ENCODE data around the gene TULP1. TPM values are rescaled to one million over a fixed set of nuclear protein-coding genes. Genes with fewer than 3 reads are reported as not detected.
A peak's percentile ranks its signal among the peaks of the same experiment; 100 is the strongest.

The TULP1 gene
- total RNA-seq, 1 donor from 2014 or later: not detected

- no peak for DNase-seq (ENCODE audit: low spot score)
These were observed 11.9 kb downstream of the TULP1 start for GRCh38 chr6:35500782-35501181.

GRCh38 chr6:35499372-35499771 is 13.3 kb downstream of the TULP1 start:
- DNase-seq (ENCODE audit: low spot score): no peak

More at GRCh38 chr6:35500782-35501181, 11.9 kb downstream of the TULP1 start:
- intact Hi-C loops (cut with DNase I): no loop called here

DNA sequence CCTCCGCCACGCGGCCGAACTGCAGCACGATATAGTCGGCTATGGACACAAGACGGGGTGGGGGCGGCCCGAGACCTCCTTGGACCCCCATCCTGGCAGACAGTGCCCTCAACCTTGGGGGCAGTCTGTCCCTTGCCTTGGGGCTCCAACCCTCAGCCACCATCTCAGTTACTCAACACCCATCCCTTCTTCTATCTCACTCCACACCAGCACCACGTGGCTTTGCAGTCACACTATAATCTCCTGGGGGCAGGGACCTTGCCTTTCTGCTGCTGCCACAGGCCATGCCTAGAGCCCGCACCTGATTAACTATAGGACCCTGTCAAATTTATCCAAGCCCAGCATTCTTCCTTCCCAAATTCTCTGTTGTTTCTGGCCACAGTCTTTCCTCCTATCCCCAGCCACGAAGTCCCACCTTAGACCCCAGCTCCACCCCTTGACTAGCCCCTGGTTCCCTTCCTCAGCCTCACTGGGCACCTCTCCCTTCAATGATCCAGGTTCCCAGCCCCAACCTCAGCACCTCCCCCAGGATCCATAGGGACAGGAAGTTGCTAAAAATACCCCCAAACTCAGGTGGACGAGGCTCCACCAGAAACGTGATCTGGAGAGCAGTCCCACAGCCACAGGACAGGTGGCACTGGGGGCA is 14.2 kb downstream of the TULP1 start:
- intact Hi-C loops (cut with DNase I): no loop called here
- DNase-seq (ENCODE audit: low spot score): no peak

More at GRCh38 chr6:35499372-35499771, 13.3 kb downstream of the TULP1 start:
- intact Hi-C loops (cut with DNase I): no loop called here

DNA sequence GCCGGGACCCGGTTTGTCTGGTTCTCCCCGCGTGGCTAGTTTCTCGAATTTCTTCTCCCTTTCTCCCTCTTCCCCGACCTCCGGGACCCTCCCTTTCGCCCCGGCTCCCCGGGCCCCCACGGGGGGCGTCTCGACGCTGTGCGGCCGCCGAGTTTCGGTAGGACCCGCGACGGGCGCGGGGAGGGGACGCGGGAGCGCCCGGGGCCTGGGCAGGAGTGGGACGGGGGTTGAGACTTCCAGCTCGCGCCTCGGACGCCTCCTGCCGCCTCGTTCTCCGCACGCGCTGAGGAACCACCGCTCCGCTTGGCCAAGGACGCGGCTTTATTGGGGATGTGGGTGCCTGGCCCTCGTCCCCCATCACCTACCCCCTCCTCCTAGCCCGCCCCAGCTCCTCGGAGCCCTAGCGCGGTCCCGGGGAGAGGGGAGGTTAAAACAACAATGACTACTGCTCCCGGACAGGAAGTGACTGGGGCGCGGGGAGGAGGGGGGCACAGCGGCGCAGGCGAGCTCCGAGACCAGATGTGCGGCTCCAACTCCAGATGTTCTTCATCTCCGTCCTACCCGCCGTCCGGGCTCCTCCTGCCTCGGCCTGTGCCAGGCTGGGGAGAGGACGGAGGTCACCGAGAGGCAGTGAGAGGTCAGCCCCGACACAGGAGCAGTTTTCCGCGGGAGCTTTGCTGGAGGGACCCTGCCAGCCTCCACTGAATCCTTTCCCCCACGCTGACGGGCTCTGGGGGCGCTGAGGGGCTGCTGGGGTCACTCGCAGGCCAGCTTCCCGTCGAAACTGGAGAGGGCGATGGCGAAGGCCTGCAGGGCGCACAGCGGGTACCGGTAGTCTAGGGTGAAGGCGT is 14.9 kb downstream of the TULP1 start:
- peak; percentile 84 for DNase-seq (ENCODE audit: low spot score)
- intact Hi-C loops (cut with DNase I): no loop called here

- no peak for DNase-seq (ENCODE audit: low spot score)
- intact Hi-C loops (cut with DNase I): no loop called here
These were observed 15.7 kb downstream of the TULP1 start, which contains the start of gene TEAD3 for GRCh38 chr6:35496841-35497570. Gene TEAD3, minus strand, starts transcription at chr6:35497079.

- intact Hi-C loops (cut with DNase I): no loop called here
- DNase-seq (ENCODE audit: low spot score): no peak
These were observed 16.5 kb downstream of the TULP1 start for GRCh38 chr6:35496036-35496840.

DNA sequence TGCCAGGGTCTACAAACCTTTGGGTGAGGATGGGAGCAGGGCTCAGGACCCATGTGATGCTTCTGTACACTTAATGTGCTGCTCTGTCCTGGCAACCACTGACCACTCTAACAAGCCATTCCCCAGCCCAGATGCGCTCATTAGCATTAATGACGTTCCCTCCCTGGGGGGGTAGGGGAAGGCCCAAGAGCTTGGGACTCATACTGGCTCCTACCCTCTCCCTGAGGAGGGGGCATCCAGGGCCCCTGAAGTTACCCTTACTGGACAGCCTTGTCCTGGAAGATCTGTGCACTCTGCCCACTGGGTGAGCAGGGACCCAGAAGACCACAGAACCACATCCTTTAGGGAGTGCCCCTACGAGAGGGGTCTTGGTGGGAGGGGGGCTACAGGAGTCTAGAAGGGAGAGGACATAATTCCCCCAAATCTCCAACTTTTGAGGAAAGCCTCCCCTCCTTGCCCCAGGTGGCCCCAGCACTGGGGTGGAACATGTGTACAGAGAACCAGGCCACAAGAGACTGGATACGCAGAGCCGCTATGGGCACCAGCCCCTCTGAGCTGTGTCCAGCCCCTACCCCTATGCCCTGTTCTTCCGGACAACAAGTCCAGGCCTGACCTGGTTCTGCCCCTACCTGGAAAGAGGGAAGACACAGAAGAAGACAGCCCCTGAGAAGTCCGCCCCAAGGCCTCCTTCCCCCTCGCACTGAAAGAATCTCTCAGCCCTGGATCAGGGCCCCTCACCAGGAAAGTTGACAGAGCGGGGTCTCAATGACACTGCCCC is 17.2 kb downstream of the TULP1 start:
- intact Hi-C loops (cut with DNase I): no loop called here
- no peak for DNase-seq (ENCODE audit: low spot score)

DNA sequence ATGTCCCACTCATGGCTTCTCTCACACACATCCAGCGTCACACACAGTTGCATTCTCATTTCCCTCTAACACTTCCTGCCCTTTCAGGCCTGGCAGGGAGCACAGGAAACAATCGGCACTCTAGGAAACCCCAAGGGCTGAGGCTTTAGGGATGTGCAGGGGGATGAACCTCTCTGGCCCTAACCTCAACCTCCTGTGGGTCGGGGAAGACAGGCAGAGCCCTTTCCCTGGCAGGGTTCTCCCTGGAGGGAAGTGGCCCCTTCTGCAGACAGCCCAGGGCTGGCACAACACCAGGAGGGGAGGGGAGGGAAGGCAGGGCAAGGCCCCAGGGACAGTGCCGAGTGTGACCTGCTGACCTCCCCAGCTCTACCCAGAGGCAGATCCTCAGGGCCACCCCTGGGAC is 18.5 kb downstream of the TULP1 start:
- no peak for DNase-seq (ENCODE audit: low spot score)
- intact Hi-C loops (cut with DNase I): no loop called here

- intact Hi-C loops (cut with DNase I): no loop called here
- DNase-seq (ENCODE audit: low spot score): no peak
These were observed 19.3 kb downstream of the TULP1 start for GRCh38 chr6:35493307-35493983.

DNA sequence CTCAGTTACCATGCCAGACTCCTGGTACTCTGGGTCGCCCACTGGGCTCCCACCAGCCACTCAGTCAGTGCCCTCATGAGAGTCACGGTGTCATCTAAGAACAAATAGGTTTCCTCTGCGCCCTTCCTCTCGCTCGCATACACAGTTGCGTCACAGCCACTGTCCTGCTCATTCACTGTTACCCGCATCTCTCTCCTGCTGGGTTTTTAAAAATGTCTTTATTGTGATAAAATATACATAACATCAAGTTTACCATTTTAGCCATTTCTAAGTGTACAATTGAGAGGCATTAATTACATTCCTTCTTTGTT is 19.8 kb downstream of the TULP1 start:
- intact Hi-C loops (cut with DNase I): no loop called here
- DNase-seq (ENCODE audit: low spot score): no peak

- no peak for DNase-seq (ENCODE audit: low spot score)
These were observed 20.3 kb downstream of the TULP1 start for GRCh38 chr6:35492258-35492973.

GRCh38 chr6:35491558-35492257 is 21.0 kb downstream of the TULP1 start:
- intact Hi-C loops (cut with DNase I): no loop called here
- DNase-seq (ENCODE audit: low spot score): no peak

More at GRCh38 chr6:35492258-35492973, 20.3 kb downstream of the TULP1 start:
- intact Hi-C loops (cut with DNase I): no loop called here

GRCh38 chr6:35490821-35491557 is 21.7 kb downstream of the TULP1 start:
- intact Hi-C loops (cut with DNase I): no loop called here
- DNase-seq (ENCODE audit: low spot score): no peak

DNA sequence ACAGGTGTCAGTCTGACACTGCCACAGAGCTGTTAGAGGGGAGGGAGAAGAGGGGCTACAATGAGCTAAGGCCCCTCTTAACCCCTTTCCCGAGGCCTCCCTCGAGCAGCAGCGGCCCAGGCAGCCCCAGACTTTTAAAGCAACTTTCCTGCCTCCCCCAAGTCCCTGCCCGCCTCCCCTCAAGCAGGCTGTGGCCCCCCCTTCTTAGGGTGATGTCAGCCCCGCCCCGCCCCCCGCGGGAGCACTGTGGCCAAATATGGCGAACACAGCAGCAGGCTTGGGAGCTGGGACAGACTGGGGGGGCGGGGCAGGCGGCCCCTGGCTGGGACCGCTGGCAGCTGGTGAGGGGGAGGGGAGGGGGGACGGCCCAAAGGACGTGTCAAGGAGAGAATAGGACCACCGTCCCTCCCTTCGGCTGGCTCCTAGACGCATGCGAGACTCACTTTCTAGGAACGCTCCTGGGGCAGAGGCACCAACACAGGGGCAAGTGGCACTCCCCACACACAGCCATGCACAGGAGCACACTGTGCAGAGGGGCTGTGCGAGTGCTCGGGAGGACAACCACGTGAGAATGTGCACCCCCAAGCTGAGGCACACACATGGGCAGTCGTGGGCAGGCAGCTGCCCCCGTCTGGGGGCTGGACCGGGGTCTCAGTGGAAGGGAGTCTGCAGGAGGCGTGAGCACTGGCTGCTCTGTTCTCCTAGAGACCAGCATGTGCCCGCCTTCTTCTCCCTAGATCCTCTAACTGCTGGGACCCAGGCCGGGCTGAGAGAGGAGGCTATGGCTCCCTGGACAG is 22.5 kb downstream of the TULP1 start:
- DNase-seq (ENCODE audit: low spot score): peak; percentile 93
- intact Hi-C loops (cut with DNase I): no loop called here

- DNase-seq (ENCODE audit: low spot score): no peak
- intact Hi-C loops (cut with DNase I): no loop called here
These were observed 23.6 kb downstream of the TULP1 start for GRCh38 chr6:35489066-35489465.

- intact Hi-C loops (cut with DNase I): no loop called here
- no peak for DNase-seq (ENCODE audit: low spot score)
These were observed 24.2 kb downstream of the TULP1 start for GRCh38 chr6:35488517-35488862.

All from cardiac septum (tissue), 1 donor.